TTC549 (cell line): ENCODE measurements around the gene CCDC127.
"Not testable (repeated sequence)": the region's sequence is repeated elsewhere in the genome, so short reads cannot be mapped to it uniquely, and the experiment has no call there.

Experiments used
- FAIRE-seq: peaks from 2 replicates; lab custom pipeline; 2012; peaks lifted over from hg19 to GRCh38; lab: Jason Lieb, UNC

The CCDC127 gene

GRCh38 chr5:233426-233825, 15.5 kb upstream of the CCDC127 start:
- FAIRE-seq, result not testable (repeated sequence)

GRCh38 chr5:231661-232060, 13.7 kb upstream of the CCDC127 start:
- FAIRE-seq, result no peak

- no peak for FAIRE-seq
Measured at GRCh38 chr5:230711-231110, 12.8 kb upstream of the CCDC127 start.

GRCh38 chr5:228886-229285, 10.9 kb upstream of the CCDC127 start:
- no peak for FAIRE-seq

- FAIRE-seq, result not testable (repeated sequence)
Measured at GRCh38 chr5:227375-227774, 9.4 kb upstream of the CCDC127 start.

- no peak for FAIRE-seq
Measured at GRCh38 chr5:225334-225733, 7.4 kb upstream of the CCDC127 start.

GRCh38 chr5:223791-224190, 5.8 kb upstream of the CCDC127 start:
- FAIRE-seq, result no peak

GRCh38 chr5:222951-223715, 5.2 kb upstream of the CCDC127 start:
- not testable (repeated sequence) for FAIRE-seq

GRCh38 chr5:219991-220390, 2.0 kb upstream of the CCDC127 start:
- no peak for FAIRE-seq

- no peak for FAIRE-seq
Measured at GRCh38 chr5:219460-219863, 1.5 kb upstream of the CCDC127 start.

GRCh38 chr5:218457-219291, 721 bp upstream of the CCDC127 start:
- FAIRE-seq, result no peak

- not testable (repeated sequence) for FAIRE-seq
Measured at GRCh38 chr5:216076-216475, 1.9 kb downstream of the CCDC127 start.

- FAIRE-seq, result not testable (repeated sequence)
Measured at GRCh38 chr5:215256-215655, 2.7 kb downstream of the CCDC127 start.

- FAIRE-seq, result no peak
Measured at GRCh38 chr5:213803-214395, 4.1 kb downstream of the CCDC127 start.

GRCh38 chr5:208449-209114, 9.4 kb downstream of the CCDC127 start:
- no peak for FAIRE-seq

GRCh38 chr5:207599-207998, 10.4 kb downstream of the CCDC127 start:
- no peak for FAIRE-seq

GRCh38 chr5:206927-207536, 10.9 kb downstream of the CCDC127 start:
- FAIRE-seq, result no peak

- no peak for FAIRE-seq
Measured at GRCh38 chr5:206406-206805, 11.5 kb downstream of the CCDC127 start.

- no peak for FAIRE-seq
Measured at GRCh38 chr5:204966-205670, 12.8 kb downstream of the CCDC127 start.

GRCh38 chr5:204462-204861, 13.5 kb downstream of the CCDC127 start:
- FAIRE-seq, result no peak

- no peak for FAIRE-seq
Measured at GRCh38 chr5:204001-204400, 14.0 kb downstream of the CCDC127 start.
